Pancreas (tissue), 10 donors: Measurements from ENCODE around the gene FARS2. TPM values are rescaled to one million over a fixed set of nuclear protein-coding genes. Genes with fewer than 3 reads are reported as not detected.

ENCODE experiments used
- ATAC-seq, 4 donors: fragments of 200-7000 bp; cut with Tn5 transposase; one replicate each; pipeline versions ENCODE4 v1.8.0 to v1.9.1; 2020; ENCODE audit warnings: mild to moderate bottlenecking in 4 of 4, moderate library complexity in 4 of 4
- DNase-seq, 6 donors: peaks; one replicate each; pipeline ENCODE4 v3.0.0-alpha.2; 2020
- FAIRE-seq: peaks from 2 replicates; lab custom pipeline; 2012; peaks lifted over from hg19 to GRCh38; lab: Jason Lieb, UNC
- H3K27ac ChIP-seq, 4 donors: fragments of 200-600 bp; sonication (generic); 1 replicate in 3 of 4; 2 replicates in 1 of 4; pipeline versions ENCODE4 v1.5.0 to v1.8.0; 2020
- H3K27me3 ChIP-seq, 4 donors: fragments of 200-600 bp; one replicate each; pipeline ENCODE4 v1.8.0; 2021
- H3K36me3 ChIP-seq, 3 donors: fragments of 200-600 bp; sonication (generic) in 1 of 3; one replicate each; pipeline versions ENCODE4 v1.5.0 to v1.8.0; 2020 to 2021
- H3K4me1 ChIP-seq, 3 donors: fragments of 200-600 bp; one replicate each; pipeline ENCODE4 v1.8.0; 2021
- H3K4me3 ChIP-seq, 4 donors: fragments of 200-600 bp; sonication (generic) in 2 of 4; one replicate each; pipeline versions ENCODE4 v1.5.0 to v1.8.0; 2020 to 2021
- H3K9me3 ChIP-seq, 4 donors: fragments of 200-600 bp; one replicate each; pipeline ENCODE4 v1.8.0; 2021
- CTCF ChIP-seq, 4 donors: fragments of 200-600 bp; sonication (generic) in 3 of 4; IDR thresholded peaks; one replicate each; pipeline versions ENCODE4 v1.5.0 to v1.8.0; 2021; ENCODE audit warnings: antibody characterized with exemption in 4 of 4
- WGBS, 2 donors: extraction: QIAGEN DNeasy Blood & Tissue Kit; methylation state at CpG; one replicate each; pipeline ENCODE4 v1.1.7; 2013; 5-methylcytosine and 5-hydroxymethylcytosine counted together
- intact Hi-C, 3 donors: fragments of 100-400 bp; cut with DNase I; formaldehyde crosslinking; loops; one replicate each; pipeline versions ENCODE4 v1.11.1 to v1.14.2; 2022
- polyA plus RNA-seq, 2 donors: library from polyadenylated mRNA; stranded (reverse); fragments of 200-250 nt; gene quantifications; one replicate each; pipeline ENCODE4 v1.2.3, GENCODE V29; 2013
- total RNA-seq, 6 donors: library from RNA; stranded (reverse); fragmentation: NEBNext Ultra II Directional in 4 of 6; extraction: Animal tissue kit (Norgen Biotek cat#: 25700) in 4 of 6; gene quantifications; one replicate each; pipeline versions ENCODE4 v1.2.1 to v1.2.4, GENCODE V29; 2021 to 2023
- donor health status: healthy with polysubstance abuse.
- donor health status: DM: no; HTN: no; CAD: no; lungs with moderate emphysema.
- donor health status: DM: no; HTN: no; CAD: no.
- donor health status: control.
- donor health status: control.
- donor health status: Bipolar disorder and iron deficiency.
- donor health status: DM: yes; HTN: yes; CAD: no.
- donor health status: DM: no; HTN: no; CAD: no.
- donor health status: DM: no; HTN: no; CAD: no.
- donor health status: DM: yes; HTN: yes; CAD: no.

The FARS2 gene
- total and polyA plus RNA-seq, 8 donors: 4.1 to 10.3 (median 7.5) TPM

- H3K9me3 ChIP-seq: no peaks in the 10 kb centered on the region
- no peak for TF ChIP-seq CTCF (IDR thresholded peaks at IDR 0.05)
- WGBS, 2 donors: 64 to 66% methylated on average over 5 of the region's 5 CpGs
- no peak overlapping the region for H3K27ac ChIP-seq
- H3K4me3 ChIP-seq: no peak overlapping the region
- FAIRE-seq (no peak), DNase-seq (no peak), ATAC-seq (no peak)
- intact Hi-C loops: loop anchor here in 1 of 3 donors (10.0 kb wide), 1 partner anchor 161 kb away; no protein-coding TSS in a partner anchor
- H3K4me1 ChIP-seq: no peaks in the 10 kb centered on the region
- H3K36me3 ChIP-seq: no peaks in the 10 kb centered on the region
- H3K27me3 ChIP-seq: no peaks in the 10 kb centered on the region
Observed at GRCh38 chr6:5305968-5306626, 44.8 kb downstream of the FARS2 start.

GRCh38 chr6:5307058-5307457 lies 45.7 kb downstream of the FARS2 start:
- TF ChIP-seq CTCF (IDR thresholded peaks at IDR 0.05): no peak
- Histone ChIP-seq H3K4me1 (no peaks in the 10 kb centered on the region), H3K27me3 (no peaks in the 10 kb centered on the region), H3K9me3 (no peaks in the 10 kb centered on the region), H3K36me3 (no peaks in the 10 kb centered on the region), H3K27ac (no peak overlapping the region), H3K4me3 (no peak overlapping the region)
- intact Hi-C loops: loop anchor here in 1 of 3 donors (10.0 kb wide), 1 partner anchor 162 kb away; no protein-coding TSS in a partner anchor
- FAIRE-seq: no peak
- no peak for DNase-seq
- ATAC-seq: no peak

- Histone ChIP-seq H3K36me3 (no peaks in the 10 kb centered on the region), H3K4me1 (no peaks in the 10 kb centered on the region), H3K9me3 (no peaks in the 10 kb centered on the region), H3K27me3 (no peaks in the 10 kb centered on the region), H3K27ac (no peak overlapping the region), H3K4me3 (no peak overlapping the region)
- TF ChIP-seq CTCF (IDR thresholded peaks at IDR 0.05): no peak
- 87 to 92% methylated on average over 4 of the region's 4 CpGs for WGBS, 2 donors
- ATAC-seq (no peak), DNase-seq (no peak), FAIRE-seq (no peak)
- intact Hi-C loops: loop anchor here in 1 of 3 donors (10.0 kb wide), 1 partner anchor 163 kb away; no protein-coding TSS in a partner anchor
Observed at GRCh38 chr6:5308066-5308465, 46.8 kb downstream of the FARS2 start.

GRCh38 chr6:5314191-5314865 lies 53.0 kb downstream of the FARS2 start:
- H3K4me3 ChIP-seq: no peak overlapping the region
- no peak for TF ChIP-seq CTCF (IDR thresholded peaks at IDR 0.05)
- 78 to 87% methylated on average over 4 of the region's 4 CpGs for WGBS, 2 donors
- H3K9me3 ChIP-seq: no peaks in the 10 kb centered on the region
- no peaks in the 10 kb centered on the region for H3K4me1 ChIP-seq
- ATAC-seq (no peak), DNase-seq (no peak), FAIRE-seq (no peak)
- H3K36me3 ChIP-seq: no peaks in the 10 kb centered on the region
- H3K27me3 ChIP-seq: no peaks in the 10 kb centered on the region
- intact Hi-C loops: no loop called here
- H3K27ac ChIP-seq: no peak overlapping the region

GRCh38 chr6:5315881-5316280 lies 54.6 kb downstream of the FARS2 start:
- ATAC-seq (no peak), DNase-seq (no peak), FAIRE-seq (no peak)
- Histone ChIP-seq H3K9me3 (no peaks in the 10 kb centered on the region), H3K4me1 (peaks cover 0 to 2% (median 0%) of the 10 kb centered on the region in 3 donors), H3K36me3 (no peaks in the 10 kb centered on the region), H3K27ac (no peak overlapping the region), H3K27me3 (no peaks in the 10 kb centered on the region), H3K4me3 (no peak overlapping the region)
- WGBS, 2 donors: 79 to 82% methylated on average over 5 of the region's 5 CpGs
- intact Hi-C loops: no loop called here
- TF ChIP-seq CTCF (IDR thresholded peaks at IDR 0.05): no peak
